Stromal cell of bone marrow (primary cell): ENCODE measurements around the gene PPP4C.
A peak's percentile ranks its signal among the peaks of the same experiment; 100 is the strongest.

ENCODE experiments used
- DNase-seq: peaks from one replicate; pipeline ENCODE4 v3.0.0-alpha.2; 2012; ENCODE audit warnings: low read depth

PPP4C gene

DNA sequence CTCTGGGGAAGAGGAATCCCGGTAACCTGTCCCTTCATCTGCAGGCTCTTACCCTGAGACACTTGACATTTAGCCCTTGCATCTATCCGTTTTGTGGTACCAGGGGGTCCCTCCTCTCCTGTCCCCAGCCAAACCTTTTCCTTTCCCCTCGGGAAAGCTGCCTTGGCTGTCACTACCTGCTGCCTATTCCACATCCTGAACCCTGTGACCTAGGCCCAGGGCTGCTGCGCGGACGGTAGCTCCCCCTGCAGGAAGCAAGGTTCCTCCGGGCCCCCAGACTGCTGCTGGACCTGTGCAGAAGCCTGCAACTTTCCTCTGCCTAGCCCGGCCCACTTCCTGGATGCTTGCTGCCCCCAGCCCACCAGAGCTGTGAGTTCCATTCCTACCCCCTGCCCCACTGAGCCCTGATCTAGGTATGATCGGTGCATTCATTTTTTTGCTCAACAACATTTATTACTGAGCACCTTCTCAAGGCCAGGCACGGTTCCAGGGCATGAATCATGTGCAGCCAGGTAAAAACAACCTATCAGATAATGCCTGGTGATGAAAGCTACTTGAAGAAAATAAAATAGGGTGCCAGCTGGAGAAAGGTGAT, 20.7 kb upstream of the PPP4C start:
- no peak for DNase-seq

DNA sequence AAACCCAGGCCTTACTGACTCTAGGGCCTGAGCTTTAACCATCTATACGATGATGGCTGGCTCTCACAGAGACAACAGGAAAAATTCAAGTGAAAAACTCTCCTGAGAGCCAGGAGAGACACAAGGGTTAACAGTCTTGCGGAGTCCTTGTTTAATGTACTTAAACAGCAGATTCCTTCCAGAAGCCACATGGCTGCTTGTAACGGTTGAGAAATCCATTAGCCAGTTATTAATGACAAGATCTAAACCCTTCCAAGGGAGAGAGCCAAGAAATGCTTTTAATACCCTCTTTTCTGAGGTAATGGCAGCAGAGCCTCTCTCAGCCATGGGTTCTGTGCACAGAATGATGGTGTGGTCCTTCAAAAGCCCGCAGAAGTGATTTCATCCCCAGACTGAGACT, 15.4 kb upstream of the PPP4C start:
- no peak for DNase-seq

DNA sequence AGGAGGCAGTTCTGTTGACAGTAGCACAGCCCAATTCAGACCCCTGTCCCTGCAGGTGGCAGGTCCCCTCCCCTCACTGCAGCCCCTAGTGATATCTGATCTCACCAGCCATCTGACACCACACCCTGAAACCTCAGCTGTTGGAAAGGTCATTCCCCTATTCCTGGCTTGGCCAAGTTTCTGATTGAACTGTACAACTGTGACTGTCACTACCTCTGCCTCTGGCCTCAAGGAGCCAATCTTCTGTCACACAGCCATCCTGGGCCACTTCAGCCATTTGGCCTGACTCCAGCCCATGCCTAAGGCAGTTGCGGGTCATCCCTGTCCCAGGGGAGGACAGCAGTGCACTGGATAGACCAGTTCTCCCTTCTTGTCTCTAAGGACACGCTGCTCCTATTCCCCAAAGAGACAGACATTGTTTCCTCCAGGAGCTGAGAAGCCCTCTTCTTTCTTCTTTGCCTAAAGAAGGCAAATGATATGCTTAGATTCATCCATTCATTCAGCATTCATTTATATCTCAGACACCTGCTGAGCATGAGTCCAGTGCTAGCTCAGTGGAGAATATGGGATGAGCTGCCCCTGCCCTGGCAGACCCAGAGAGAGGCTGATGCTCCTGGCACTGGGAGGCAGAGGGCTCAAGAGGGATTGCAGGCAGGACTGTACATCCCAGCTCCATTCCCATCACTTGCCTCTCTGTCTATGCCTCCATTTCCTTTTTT, 14.8 kb upstream of the PPP4C start:
- DNase-seq = no peak

DNA sequence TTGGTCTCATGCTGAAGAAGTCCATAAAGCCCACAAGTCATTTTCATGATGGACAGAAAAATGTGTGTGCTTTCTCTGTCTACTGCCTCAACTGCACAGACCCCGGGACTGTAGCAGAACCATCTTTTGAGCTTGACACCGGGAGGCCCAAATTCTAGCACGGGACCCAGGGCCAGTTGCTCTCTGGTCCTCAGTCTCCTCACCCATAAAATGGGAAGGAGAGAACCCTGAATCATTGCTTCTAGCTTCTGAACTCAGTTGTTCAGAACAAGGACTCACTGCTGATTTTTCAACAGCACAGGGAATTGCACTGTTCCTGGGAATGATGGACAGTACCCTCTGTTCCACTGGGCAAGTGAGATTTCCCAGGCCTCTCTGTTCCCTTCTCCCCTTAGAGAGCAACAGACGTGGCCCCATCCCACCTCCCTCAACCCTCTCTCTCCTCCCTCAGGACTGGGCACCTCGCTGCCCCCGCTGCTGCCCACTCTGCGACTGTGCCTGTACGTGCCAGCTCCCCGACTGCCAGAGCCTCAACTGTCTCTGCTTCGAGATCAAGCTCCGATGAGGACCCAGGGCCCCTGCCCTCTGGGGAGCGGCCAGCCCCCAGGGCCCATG, 12.4 kb upstream of the PPP4C start:
- DNase-seq = no peak

DNA sequence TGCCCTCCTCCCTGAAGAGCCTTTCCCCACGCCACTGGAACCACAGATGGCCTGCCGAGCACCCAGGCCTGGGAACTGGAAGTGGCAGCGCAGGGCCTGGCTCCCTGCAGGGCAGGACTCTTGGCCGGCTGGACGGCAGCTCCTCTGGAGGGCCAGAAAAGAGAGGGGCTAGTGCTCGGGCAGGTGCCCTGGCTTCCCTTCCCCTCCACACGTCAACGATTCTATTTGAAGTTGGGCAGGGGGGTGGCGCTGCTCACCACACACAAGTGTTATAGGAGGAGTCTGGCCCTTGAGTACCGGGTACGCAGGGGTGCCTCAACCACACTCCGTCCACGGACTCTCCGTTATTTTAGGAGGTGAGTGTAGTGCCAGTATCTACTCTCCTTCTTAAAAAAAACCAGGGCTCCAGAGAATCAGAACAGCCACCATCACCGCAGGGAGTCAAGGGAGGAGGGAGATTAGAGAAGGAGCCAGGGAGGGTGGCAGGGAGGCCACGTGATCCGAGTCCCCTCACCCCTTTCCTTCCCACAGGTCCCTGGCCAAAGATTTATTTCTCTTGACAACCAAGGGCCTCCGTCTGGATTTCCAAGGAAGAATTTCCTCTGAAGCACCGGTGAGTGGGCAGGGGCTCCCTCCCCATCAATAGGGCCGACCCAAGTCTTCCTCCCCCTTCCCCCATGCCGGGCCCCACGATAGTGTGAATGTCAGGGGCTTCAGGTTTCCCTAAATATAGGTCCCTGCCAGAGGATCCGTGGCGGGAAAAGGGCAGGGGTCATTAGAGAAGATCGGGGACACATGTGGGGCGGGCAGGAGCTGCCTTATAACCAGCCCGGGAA, 11.7 kb upstream of the PPP4C start:
- DNase-seq = no peak

DNA sequence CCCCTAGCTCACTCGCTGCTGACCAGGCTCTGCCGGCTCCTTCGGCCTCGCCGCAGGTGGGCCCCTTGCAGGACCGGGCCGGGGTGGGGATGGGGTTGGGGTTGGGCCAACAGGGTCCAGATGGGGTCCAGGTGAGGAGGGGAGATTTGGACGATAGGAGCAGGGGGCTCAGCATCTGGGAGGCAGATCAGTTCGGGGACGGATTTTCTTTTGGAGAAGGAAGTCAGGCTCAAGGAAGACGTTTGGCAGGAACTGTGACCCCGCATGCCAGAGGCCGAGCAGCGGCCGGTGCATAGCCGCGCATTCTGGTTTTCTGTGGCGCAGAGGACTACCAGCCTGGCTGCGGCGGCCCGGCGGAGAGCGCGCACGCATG, 11.1 kb upstream of the PPP4C start:
- DNase-seq = no peak

DNA sequence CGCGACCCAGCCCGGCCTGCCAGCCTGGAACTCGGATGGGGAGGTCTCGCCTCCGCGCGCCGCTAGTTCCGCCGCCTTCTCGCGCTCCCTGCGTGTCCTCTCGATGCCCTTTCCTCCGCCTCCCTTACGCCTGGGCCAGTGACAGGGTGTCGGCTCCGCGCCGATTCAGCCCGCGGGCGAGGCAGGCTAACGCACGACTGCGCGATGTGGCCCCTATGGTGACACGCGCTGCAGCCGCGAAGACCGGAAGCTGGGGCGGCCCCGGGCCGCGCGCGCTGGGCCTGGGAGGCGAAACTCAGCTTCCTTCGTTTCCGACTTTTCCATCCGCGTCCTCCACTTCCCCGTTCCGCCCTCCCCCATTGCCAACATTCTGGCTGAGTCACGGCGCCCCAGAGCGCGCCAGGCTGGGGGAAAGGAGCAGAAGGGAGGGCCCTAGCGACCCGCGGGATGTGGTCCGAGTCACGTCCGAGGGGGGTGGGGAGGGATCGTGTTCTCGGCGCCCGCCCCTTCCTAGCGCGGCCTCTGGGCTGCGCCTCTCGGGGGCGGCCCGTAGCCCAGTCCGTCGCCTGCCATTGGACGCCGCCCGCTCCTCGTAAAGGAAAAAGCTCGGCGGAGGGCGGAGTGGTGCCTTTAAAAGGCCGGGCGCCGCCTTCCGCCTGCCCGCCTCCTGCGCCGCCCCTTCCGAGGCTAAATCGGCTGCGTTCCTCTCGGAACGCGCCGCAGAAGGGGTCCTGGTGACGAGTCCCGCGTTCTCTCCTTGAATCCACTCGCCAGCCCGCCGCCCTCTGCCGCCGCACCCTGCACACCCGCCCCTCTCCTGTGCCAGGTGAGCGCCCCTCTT, 10.5 kb upstream of the PPP4C start, which contains the start of gene ALDOA:
Gene ALDOA, plus strand, starts transcription at position 659 of the 841 bp plus-strand sequence. CDS start 1,138 bp downstream, outside the sequence.
- peak; percentile 99 for DNase-seq

DNA sequence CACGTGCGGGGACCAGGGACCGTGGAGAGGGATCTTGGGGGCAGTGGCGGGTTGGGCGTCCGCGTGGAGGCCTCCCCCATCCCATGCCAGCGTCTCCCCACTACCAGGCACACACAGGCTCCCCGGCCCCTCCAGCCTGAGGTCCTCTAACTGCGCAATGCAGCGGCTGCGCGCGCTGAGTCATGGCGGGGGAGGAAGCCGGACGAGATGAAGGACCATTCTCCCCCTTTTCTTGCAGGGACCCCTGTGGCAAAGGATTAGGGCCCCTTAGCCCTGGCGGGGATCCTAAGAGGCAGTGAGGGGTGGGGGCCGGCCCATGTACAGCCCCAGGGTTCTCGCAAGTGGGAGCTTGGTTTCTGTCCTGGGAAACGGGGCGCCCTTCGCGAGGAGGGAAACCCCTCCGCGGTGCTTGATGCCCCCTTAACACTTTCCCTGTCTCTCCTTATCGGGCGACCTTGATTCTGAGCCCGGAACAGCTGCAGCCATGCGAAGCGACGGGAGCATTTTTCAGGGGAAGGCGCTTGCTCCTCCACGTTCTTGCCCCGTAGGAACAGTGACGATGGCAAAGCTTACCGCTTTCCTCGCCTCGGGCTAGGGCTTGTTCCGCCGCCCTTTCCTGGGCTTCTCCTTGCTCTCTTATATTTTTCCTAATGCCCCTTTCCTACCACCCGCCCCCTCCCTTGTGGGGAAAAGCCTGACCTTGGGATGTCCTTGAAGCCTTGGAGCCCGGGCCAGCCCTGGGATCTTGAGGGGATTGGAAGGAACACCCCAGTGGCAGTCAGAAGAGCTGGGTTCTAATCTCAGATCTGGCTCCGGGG, 9.6 kb upstream of the PPP4C start:
- DNase-seq = peak; percentile 37

DNA sequence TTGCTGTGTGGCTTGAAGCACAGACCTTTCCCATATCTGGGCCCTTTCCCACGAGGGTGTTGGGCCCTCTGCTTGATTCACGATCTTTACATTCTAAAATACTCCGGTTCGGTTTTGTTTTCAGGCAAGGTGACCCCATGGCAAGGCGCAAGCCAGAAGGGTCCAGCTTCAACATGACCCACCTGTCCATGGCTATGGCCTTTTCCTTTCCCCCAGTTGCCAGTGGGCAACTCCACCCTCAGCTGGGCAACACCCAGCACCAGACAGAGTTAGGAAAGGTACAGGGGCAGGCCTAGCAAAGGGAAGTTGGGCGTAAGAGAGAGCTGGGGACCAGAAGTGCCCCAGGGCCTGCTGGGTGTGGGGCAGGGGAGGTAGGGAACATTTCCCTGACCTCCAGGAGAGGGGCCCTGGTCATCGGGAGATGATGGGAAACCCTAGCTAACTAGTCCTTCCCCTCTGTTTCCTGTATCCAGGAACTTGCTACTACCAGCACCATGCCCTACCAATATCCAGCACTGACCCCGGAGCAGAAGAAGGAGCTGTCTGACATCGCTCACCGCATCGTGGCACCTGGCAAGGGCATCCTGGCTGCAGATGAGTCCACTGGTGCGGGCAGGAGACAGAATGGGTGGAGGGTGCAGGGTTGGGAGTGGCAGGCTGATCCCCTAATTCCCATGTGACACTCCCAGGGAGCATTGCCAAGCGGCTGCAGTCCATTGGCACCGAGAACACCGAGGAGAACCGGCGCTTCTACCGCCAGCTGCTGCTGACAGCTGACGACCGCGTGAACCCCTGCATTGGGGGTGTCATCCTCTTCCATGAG, 8.8 kb upstream of the PPP4C start:
- no peak for DNase-seq

DNA sequence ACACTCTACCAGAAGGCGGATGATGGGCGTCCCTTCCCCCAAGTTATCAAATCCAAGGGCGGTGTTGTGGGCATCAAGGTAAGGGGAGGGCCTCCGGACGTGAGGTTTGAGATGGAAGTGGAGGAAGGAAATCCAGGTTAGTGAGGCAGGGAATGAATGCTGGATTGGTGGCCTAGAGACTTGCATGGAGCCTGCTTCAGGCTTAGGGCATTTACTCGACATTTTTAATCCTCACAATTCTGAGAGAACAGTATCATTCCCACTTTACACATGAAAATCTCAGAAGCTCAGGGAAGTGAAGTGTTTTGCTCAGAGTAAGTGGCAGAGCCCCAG, 8.2 kb upstream of the PPP4C start:
- no peak for DNase-seq

DNA sequence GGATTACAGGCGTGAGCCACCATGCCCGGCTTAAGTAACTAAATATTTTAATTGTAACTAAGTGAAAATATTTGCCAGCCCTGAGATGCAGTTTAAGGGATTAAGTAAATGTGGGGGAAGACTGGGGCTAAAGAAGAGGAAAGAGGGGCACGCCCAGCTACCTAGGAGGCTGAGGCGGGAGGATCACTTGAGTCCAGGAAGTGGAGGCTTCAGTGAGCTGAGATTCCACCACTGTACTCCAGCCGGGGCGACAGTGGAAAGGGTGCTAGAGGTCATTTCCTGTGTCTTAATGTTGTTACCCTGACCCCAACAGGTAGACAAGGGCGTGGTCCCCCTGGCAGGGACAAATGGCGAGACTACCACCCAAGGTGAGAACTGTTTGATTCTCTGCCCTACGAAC, 7.5 kb upstream of the PPP4C start:
- no peak for DNase-seq

DNA sequence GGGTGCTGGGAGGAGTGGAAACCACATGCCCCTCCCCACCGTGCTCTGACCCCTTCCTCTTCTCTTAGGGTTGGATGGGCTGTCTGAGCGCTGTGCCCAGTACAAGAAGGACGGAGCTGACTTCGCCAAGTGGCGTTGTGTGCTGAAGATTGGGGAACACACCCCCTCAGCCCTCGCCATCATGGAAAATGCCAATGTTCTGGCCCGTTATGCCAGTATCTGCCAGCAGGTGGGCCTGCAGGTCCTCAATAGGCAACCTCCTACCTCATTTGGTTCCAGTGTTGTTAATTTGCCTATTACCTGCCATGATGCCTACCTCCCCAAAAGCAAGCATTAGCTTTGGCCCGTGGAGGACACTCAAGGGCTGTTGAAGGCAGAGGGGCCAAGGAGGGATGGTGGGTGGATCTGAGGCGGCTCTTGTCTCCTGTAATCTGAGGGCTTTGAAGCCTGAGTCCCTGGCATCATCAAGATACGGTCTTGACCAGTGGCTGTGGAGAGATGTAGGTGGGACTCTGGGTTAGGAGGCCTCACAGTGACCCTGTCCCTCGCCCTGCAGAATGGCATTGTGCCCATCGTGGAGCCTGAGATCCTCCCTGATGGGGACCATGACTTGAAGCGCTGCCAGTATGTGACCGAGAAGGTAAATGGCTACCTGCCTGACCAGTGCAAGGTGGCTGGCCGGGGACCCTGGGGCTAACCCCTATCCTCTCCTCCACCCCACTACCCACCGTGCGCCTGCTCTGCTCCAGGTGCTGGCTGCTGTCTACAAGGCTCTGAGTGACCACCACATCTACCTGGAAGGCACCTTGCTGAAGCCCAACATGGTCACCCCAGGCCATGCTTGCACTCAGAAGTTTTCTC, 6.8 kb upstream of the PPP4C start:
- DNase-seq = no peak

DNA sequence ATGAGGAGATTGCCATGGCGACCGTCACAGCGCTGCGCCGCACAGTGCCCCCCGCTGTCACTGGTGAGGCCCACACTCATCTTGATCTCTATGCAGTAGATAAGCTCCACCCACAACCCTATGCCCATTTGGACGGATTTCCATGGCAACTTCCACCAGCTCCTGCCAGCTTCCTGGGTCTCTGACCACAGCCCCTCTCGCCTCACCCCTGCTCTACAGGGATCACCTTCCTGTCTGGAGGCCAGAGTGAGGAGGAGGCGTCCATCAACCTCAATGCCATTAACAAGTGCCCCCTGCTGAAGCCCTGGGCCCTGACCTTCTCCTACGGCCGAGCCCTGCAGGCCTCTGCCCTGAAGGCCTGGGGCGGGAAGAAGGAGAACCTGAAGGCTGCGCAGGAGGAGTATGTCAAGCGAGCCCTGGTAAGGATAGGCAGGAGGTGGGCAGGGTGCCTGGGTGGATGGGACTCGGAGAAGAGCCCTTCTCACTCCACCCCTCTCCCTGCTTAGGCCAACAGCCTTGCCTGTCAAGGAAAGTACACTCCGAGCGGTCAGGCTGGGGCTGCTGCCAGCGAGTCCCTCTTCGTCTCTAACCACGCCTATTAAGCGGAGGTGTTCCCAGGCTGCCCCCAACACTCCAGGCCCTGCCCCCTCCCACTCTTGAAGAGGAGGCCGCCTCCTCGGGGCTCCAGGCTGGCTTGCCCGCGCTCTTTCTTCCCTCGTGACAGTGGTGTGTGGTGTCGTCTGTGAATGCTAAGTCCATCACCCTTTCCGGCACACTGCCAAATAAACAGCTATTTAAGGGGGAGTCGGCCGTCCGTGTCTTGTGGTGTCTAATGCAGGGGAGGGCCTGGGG, 6.0 kb upstream of the PPP4C start:
- DNase-seq = no peak

DNA sequence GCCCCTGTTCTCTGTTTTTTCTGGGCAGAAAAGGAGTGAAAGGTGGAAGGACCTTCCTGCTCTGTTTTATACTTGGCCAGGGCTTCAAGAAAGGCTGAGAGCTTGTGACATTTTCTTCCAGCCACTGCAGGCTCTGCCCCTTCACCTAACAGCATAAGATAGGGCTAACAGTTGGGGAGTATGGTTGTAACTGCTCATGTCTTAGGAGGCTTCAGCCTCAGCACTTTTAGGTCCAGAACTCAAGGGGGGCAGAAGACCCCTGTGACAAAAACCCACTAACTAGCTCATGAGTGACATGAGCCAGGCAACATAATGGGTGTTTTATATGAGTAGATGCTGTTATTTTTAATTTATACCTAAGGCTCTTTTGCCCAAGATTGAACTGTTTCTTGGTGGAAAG, 5.3 kb upstream of the PPP4C start:
- DNase-seq = no peak

DNA sequence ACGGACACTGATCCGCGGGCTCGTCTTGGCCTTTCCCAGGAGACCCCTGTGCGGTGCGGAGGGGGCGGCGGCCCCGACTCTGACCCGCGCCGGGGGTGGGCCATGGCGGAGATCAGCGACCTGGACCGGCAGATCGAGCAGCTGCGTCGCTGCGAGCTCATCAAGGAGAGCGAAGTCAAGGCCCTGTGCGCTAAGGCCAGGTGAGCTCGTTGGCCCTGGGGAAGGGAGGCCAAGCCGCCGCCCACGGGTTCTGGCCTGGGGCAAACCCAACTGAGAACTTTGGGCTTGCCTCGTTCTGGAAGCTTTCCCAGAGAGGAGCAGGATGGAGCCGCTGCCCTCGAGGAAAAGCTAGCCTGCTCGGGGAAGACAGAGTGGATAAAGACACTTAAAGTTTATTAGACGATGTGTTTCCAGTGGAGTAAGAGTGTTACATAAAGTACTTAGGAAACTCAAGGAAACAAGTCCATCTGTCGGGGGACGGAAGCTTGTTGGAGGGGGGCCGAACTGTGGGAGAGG, 540 bp downstream of the PPP4C start:
- DNase-seq = no peak

DNA sequence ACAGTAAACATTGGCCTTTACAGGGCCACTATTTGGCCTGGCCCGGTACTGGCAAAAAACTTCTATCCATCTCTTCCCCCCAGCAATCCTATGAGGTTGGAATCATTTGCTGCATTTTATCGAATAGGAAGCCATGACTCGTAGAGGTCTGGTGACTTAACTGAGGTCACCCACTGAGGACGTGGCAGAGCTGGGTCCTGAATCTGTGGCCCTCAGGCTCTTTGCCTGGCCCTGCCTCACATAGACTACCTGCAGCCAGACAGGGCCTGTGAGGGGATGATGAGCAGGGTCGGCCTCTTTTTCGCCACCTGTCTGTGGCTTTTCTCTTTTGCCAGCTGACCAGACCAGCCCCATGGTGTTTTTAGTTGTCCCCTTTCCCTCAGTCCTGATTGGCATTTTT, 1.9 kb downstream of the PPP4C start:
- DNase-seq = no peak

DNA sequence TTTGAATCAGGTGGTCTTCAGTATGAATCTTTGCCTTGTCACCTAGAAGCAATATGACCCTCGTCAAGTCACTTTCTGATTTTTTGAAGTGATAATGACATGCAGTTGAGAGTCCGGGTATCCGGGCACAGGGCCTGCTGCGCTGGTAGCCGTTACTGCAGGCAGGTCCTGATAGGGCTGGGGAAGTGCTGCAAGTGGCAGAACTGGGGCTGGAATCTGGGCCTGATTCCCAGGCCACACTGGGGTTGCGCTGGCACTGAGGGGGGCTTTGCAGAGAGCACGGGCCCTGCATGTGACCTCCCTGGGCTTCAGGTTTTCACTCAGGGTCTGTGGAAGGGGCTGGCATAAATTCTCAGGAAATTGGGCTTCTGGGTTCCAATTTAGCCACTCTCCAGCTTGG, 3.0 kb downstream of the PPP4C start:
- no peak for DNase-seq

DNA sequence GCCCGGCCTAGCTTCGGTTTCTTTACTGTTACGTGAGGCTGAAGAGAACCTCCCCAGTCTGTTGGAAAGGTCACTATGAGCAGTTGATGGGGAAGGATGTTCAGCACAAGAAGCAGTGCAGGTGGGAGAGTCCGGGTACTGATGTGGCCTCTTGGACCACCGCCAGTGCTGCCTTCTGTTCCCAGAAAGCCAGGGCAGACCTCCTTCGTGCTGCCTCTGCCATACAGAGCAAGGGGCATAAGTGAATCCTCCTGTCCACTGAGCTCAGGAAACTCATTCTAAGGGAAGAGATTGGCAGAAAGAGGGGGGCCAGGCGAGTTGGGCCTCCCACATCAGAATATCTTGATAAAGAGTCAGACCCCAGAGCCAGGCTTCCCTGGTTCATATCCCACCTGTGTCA, 3.7 kb downstream of the PPP4C start:
- DNase-seq = no peak
